SIG-M5 treated with dmso at 0.1 percent for 504 hours (cell line): ENCODE results near the gene ARID3C.

Source experiments
- DNase-seq: peaks from one replicate; lab custom pipeline; 2025; ENCODE audit not compliant: unreplicated experiment; lab: John Stamatoyannopoulos, UW

Gene ARID3C

DNA sequence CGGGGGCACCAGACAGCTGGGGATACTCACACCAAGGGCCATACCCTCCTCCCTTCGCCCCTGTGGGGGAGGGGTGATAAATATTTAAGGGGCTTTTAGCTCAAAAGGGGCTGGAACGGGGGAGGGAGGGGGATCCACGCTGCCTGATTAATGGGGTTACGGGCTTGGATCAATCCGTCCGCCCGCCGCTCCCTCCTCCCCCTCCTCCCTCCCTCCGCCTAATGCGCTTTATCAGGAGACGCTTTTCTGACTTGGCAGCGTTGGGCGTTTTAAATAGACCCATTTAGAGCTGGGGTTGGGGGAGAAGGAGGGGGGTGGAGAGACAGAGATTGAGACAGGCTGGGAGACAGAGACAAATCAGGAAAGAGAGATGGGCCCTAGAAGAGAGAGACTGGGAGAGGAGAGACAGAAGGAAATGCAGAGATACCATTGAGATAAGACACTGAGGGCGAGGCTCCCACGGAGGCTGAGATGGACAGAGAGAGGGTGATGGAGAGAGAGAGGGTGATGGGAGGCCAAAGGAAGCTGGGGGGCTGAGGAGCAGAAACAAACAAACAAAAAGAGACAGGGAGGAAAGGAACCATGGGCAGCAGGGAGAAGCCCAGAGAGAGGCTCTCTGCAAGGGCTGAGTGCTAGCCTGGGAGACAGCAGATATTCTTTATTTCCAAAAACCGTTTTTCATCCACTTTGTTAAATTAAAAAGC lies 49.6 kb downstream of the ARID3C start:
- DNase-seq: no peak

DNA sequence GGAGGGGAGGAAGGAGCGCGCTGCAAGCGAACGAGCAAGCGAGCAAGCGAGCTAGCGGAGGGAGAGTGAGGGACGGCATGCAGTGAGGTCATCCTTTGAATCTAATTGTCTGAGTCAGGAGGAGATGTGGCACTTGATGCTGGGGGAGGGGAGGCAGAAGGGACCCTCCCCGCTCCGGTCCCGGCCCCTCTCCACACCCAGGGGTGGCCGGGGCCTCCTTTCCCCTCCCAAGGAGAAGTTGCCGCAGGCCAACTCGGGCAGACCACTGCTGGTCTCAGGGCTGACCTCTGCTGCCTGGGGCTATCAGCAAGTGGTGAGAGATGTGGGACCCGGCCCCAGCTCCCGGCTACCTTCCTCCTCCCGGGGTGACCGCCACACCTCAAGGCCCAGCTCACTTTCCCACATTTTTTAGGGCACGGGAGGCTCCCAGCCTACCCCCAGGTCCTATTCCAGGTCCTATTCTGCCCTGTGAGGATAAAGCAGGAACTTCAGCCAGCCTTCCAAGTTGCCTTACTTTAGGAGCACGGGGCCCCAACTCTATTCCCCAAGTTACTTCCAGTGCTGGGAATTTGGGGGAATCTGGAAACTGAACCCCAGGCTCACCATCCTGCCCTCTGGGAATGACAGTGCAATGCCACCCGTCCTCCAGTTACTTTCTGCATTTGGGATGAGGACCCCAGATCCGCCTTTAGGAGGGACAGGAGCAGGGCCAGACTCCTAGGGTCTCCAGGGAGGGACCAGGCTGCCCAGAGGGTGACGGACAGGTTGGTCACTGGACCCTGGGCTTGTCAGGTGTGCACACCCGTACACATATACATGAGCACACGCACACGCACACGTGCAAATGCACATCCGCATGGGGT lies 50.4 kb downstream of the ARID3C start:
- no peak for DNase-seq

DNA sequence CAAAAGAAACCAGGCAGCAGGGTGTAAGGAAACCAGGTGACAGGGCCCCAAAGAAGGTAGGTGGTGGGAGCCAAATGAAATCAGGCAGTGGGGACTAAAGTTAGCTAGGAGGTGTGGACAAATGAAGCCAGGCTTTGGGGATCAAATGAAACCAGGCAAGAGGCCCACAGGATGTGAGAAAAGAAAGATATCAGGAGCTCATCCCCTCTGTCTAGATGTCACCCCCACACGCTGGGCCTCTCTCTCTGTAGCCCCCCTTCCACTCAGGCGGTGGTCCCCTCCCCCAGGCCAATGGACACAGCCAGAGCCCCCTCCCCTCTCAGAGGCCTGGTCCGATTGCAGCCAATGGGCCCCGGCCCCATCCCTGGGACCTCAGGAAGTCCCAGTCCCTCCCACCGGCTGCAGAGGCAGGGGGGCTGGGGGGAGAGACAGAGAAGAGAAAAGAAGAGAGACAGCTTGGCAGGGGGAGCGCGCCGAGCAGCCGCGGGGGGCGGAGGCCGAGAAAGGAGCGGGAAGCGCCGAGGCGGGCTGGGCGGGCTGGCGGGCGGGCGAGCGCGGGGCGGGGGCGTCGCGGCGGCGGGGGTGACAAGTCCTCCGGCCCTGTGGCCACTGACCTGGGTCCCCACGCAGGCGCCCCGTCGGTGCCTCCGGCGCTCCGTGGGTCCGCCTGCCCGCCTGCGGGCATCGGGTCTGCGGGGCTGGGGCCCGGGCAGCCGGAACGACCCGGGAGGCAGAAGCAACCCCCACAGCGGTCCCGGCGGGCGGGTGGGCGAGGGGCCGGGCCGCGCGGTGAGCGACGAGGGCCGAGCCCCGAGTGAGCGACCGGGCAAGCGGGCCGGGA lies 51.2 kb downstream of the ARID3C start:
- no peak for DNase-seq

DNA sequence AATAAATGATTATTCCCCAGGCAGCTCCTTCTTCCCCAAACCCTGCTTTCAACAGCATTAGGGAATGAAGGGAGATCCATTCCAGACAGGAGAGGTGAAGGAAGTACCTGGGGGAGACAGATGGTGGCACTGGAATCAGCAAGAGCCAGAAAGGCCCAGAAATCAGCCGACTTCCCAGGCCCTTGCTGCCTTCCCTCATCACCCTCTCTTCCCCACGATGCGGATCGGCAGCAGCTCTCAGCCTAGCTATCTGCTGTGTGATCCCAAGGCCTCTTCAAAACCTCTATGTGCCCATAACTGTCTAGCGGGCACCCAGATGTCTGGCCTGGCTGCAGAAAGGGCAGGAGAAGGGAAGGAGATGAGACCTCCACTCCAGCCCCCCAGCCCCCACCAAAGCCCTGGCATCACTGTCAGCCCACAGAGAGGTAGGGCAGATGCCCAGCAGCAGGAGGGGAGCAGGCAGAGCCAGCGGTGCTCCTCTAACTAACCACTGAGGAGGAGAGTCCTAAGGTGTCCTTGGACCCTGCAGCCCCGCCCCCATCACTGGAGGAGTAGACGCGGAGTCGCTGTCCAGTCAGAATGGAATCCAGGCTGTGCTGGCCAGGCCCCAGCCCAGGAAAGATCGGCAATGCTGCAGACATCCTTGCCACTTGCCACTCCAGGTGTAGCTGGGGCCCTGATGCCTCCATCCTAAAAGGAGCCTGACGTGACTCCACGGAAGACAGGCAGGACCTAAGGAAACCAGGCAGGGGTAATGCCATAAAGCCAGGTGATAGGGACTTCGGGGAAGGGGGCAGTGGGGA lies 52.1 kb downstream of the ARID3C start:
- no peak for DNase-seq

DNA sequence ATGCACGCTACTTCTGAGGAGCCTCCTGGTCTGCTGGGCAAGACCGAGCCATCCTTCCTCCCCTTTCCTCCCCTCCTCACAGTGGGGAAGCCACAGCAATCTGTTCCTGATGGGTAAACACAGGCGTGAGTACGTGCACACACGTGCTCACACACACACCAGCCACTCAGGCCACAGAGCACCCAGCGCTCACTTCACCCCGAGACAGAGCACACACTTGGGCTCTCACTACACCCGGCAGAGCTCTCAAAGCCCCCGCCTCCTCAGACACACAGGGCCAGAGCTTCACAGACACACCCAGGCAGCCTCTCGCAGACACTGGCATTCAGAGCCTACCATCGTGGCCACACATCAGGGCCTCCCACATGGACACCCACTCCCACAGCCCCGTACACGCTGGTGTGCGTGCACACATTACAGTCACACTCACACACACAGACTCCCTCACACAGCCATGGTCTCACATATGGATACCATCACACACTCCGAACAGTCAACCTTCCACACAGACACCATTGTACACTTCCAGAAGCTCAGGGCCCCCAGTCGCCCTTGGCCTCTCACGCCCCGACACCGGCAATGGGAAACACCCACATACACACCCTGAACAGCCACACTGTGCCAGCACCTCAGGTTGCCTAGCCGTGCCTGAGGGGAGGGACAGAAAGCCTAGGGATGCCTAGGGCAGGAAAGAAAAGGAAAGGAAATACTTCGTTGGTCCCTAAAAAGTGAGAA lies 52.8 kb downstream of the ARID3C start:
- no peak for DNase-seq

DNA sequence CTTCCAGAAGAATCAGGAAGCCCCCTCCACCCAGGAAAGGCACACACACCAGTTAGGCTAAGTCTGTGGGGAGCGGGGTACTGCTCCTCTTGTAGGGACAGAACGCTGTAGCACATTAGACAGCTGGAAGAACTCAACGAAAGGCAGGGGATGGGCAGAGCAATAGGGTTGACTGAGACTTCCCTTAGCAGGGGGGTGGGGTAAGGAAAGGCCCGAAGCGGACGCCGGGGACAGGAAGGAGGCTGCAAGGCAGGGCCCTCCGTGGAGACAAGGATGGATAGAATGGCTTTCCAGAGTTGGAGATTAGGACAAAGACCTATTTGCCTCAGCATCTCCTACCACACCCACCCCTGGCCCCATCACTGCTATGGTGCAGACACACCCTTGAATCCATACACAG lies 53.6 kb downstream of the ARID3C start:
- DNase-seq: no peak

DNA sequence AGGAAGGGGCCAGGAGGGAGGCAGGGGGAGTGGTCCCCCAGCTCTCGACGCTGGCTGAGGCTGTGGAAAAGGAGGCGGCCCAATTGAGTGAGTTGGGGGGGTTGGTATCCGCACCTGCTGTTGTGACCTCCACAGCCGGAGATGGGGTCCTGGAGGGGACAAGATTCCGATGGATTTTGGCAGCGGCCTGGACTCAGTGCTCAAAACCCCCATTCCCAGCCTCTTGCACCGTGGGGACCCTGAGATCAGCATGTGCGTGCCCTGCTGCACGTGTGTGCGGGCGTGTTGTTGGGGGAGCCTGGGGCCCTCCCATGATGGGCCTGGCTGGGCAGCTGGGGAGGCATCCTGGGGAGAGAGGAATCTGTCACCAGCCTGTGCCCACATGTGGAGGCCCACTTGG lies 54.3 kb downstream of the ARID3C start:
- DNase-seq: no peak

DNA sequence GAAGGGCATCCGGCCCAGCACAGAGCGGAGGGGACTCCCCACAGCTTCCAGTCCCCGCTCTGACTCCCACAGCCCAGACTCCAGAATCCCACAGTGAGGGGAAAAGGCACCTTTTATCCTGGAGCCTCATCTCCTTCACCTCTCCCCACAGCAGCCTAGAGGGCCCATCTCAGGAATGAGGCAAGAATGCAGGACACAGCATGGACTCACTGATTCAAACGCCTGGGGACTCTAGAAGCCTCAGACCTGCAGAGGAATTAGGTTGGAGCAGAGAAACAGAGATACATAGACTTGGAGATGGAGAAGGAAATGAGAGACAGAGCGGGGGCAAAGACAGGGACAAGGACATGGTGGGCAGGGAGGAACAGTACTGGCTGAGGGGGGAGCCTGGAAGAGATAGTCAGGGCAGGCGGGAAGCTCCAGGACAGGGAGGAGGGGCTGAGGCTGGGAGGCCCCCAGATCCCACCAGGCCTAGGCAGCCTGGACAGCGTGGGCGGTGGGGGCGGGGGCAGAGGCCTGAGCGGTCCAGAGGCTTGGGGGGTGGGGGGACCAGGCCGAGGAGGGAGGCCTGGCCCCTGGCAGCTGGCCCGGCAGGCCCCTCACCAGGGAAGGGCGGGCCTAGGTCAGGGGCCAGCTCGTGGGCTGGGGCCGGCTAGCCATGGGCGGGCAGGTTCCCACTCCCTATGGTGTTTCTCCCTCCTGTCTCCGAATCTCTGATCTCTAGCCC lies 55.1 kb downstream of the ARID3C start:
- no peak for DNase-seq

GRCh38 chr9:34572628-34573027 lies 56.2 kb downstream of the ARID3C start:
- no peak for DNase-seq

- no peak for DNase-seq
These were observed 56.8 kb downstream of the ARID3C start for GRCh38 chr9:34572092-34572491.

DNA sequence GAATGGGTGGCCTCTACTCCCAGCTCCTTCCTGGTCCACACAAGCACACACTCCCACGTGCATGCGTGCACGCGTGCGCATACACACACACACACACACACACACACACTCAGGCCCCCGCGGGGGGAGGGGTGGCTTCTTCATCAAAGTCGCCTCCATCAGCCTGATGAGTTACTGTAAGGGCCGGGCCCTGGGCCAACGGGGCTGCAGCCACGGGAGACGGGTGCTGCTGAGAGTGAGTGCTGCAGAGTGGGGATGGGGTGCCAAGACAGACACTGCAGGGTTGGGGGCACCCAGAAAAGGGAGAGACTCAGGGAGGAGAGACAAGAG lies 57.4 kb downstream of the ARID3C start:
- DNase-seq: no peak
